ENCODE measurements around the gene DMRTB1. TPM values are rescaled to one million over a fixed set of nuclear protein-coding genes. Genes with fewer than 3 reads are reported as not detected.

Gene DMRTB1
- polyA plus RNA-seq, 3 donors from 2014 or later = not detected

- no peak for DNase-seq
- Mint-ChIP-seq H3K4me1 (peaks cover 0 to 10% of the 10 kb centered on the region in 2 donors), H3K27ac (no peak overlapping the region), H3K4me3 (no peak overlapping the region), H3K9me3 (no peaks in the 10 kb centered on the region), H3K36me3 (no peaks in the 10 kb centered on the region), H3K27me3 (ENCODE audit: low read depth in 3 of 3) (peaks cover 0 to 1% (median 0%) of the 10 kb centered on the region in 3 donors)
These were observed 3.7 kb downstream of the DMRTB1 start for GRCh38 chr1:53462769-53463501.

- Mint-ChIP-seq H3K27me3 (ENCODE audit: low read depth in 3 of 3) (peaks cover 0 to 1% (median 0%) of the 10 kb centered on the region in 3 donors), H3K27ac (no peak overlapping the region), H3K36me3 (no peaks in the 10 kb centered on the region), H3K4me3 (no peak overlapping the region), H3K9me3 (no peaks in the 10 kb centered on the region), H3K4me1 (peaks cover 0 to 10% of the 10 kb centered on the region in 2 donors)
- DNase-seq = no peak
These were observed 5.0 kb downstream of the DMRTB1 start for GRCh38 chr1:53463961-53464899.

- Mint-ChIP-seq H3K9me3 (no peaks in the 10 kb centered on the region), H3K4me1 (peaks cover 0 to 10% of the 10 kb centered on the region in 2 donors), H3K36me3 (no peaks in the 10 kb centered on the region), H3K4me3 (no peak overlapping the region), H3K27me3 (ENCODE audit: low read depth in 3 of 3) (peaks cover 0 to 1% (median 0%) of the 10 kb centered on the region in 3 donors), H3K27ac (no peak overlapping the region)
- DNase-seq = no peak
These were observed 6.1 kb downstream of the DMRTB1 start for GRCh38 chr1:53465023-53465957.

- H3K4me3 Mint-ChIP-seq = no peak overlapping the region
- DNase-seq = no peak
- H3K9me3 Mint-ChIP-seq = no peaks in the 10 kb centered on the region
- H3K36me3 Mint-ChIP-seq = no peaks in the 10 kb centered on the region
- H3K27me3 Mint-ChIP-seq (ENCODE audit: low read depth in 3 of 3) = peaks cover 0 to 2% (median 0%) of the 10 kb centered on the region in 3 donors
- H3K4me1 Mint-ChIP-seq = peaks cover 0 to 10% of the 10 kb centered on the region in 2 donors
- H3K27ac Mint-ChIP-seq = no peak overlapping the region
These were observed 8.2 kb downstream of the DMRTB1 start for GRCh38 chr1:53467391-53467790.

GRCh38 chr1:53468374-53468773 lies 9.2 kb downstream of the DMRTB1 start:
- H3K4me3 Mint-ChIP-seq = no peak overlapping the region
- H3K27ac Mint-ChIP-seq = no peak overlapping the region
- H3K36me3 Mint-ChIP-seq = no peaks in the 10 kb centered on the region
- DNase-seq = no peak
- no peaks in the 10 kb centered on the region for H3K9me3 Mint-ChIP-seq
- H3K4me1 Mint-ChIP-seq = peaks cover 0 to 10% of the 10 kb centered on the region in 2 donors
- H3K27me3 Mint-ChIP-seq (ENCODE audit: low read depth in 3 of 3) = peaks cover 0 to 2% (median 0%) of the 10 kb centered on the region in 3 donors

GRCh38 chr1:53469373-53469772 lies 10.2 kb downstream of the DMRTB1 start:
- H3K4me1 Mint-ChIP-seq = peaks cover 0 to 10% of the 10 kb centered on the region in 2 donors
- no peak overlapping the region for H3K27ac Mint-ChIP-seq
- H3K27me3 Mint-ChIP-seq (ENCODE audit: low read depth in 3 of 3) = peaks cover 0 to 2% (median 0%) of the 10 kb centered on the region in 3 donors
- no peaks in the 10 kb centered on the region for H3K9me3 Mint-ChIP-seq
- H3K36me3 Mint-ChIP-seq = no peaks in the 10 kb centered on the region
- DNase-seq = no peak
- no peak overlapping the region for H3K4me3 Mint-ChIP-seq

GRCh38 chr1:53470155-53470554 lies 11.0 kb downstream of the DMRTB1 start:
- peaks cover 0 to 2% (median 0%) of the 10 kb centered on the region in 3 donors for H3K27me3 Mint-ChIP-seq (ENCODE audit: low read depth in 3 of 3)
- H3K4me3 Mint-ChIP-seq = no peak overlapping the region
- peaks cover 0 to 6% of the 10 kb centered on the region in 2 donors for H3K4me1 Mint-ChIP-seq
- H3K36me3 Mint-ChIP-seq = no peaks in the 10 kb centered on the region
- DNase-seq = no peak
- H3K9me3 Mint-ChIP-seq = no peaks in the 10 kb centered on the region
- H3K27ac Mint-ChIP-seq = no peak overlapping the region

GRCh38 chr1:53470584-53470983 lies 11.4 kb downstream of the DMRTB1 start:
- Mint-ChIP-seq H3K27me3 (ENCODE audit: low read depth in 3 of 3) (peaks cover 0 to 2% (median 0%) of the 10 kb centered on the region in 3 donors), H3K27ac (no peak overlapping the region), H3K4me1 (peaks cover 0 to 2% of the 10 kb centered on the region in 2 donors), H3K9me3 (no peaks in the 10 kb centered on the region), H3K36me3 (no peaks in the 10 kb centered on the region), H3K4me3 (no peak overlapping the region)
- no peak for DNase-seq

- DNase-seq = no peak
- Mint-ChIP-seq H3K36me3 (no peaks in the 10 kb centered on the region), H3K4me1 (no peaks in the 10 kb centered on the region), H3K27ac (no peak overlapping the region), H3K4me3 (no peak overlapping the region), H3K27me3 (ENCODE audit: low read depth in 3 of 3) (peaks cover 0 to 5% (median 0%) of the 10 kb centered on the region in 3 donors), H3K9me3 (no peaks in the 10 kb centered on the region)
These were observed 11.8 kb downstream of the DMRTB1 start for GRCh38 chr1:53471000-53471399.

- no peaks in the 10 kb centered on the region for H3K36me3 Mint-ChIP-seq
- H3K9me3 Mint-ChIP-seq = no peaks in the 10 kb centered on the region
- no peak for DNase-seq
- no peak overlapping the region for H3K4me3 Mint-ChIP-seq
- no peaks in the 10 kb centered on the region for H3K4me1 Mint-ChIP-seq
- no peak overlapping the region for H3K27ac Mint-ChIP-seq
- peaks cover 0 to 7% (median 2%) of the 10 kb centered on the region in 3 donors for H3K27me3 Mint-ChIP-seq (ENCODE audit: low read depth in 3 of 3)
These were observed 14.3 kb downstream of the DMRTB1 start for GRCh38 chr1:53473463-53473862.

- no peak for DNase-seq
- no peak overlapping the region for H3K4me3 Mint-ChIP-seq
- H3K27me3 Mint-ChIP-seq (ENCODE audit: low read depth in 3 of 3) = peaks cover 3 to 7% (median 6%) of the 10 kb centered on the region in 3 donors
- H3K27ac Mint-ChIP-seq = no peak overlapping the region
- H3K36me3 Mint-ChIP-seq = no peaks in the 10 kb centered on the region
- H3K9me3 Mint-ChIP-seq = no peaks in the 10 kb centered on the region
- H3K4me1 Mint-ChIP-seq = no peaks in the 10 kb centered on the region
These were observed 16.5 kb downstream of the DMRTB1 start for GRCh38 chr1:53475664-53476063.

GRCh38 chr1:53476579-53476978 lies 17.4 kb downstream of the DMRTB1 start:
- no peaks in the 10 kb centered on the region for H3K36me3 Mint-ChIP-seq
- peaks cover 3 to 7% (median 6%) of the 10 kb centered on the region in 3 donors for H3K27me3 Mint-ChIP-seq (ENCODE audit: low read depth in 3 of 3)
- no peak for DNase-seq
- no peak overlapping the region for H3K27ac Mint-ChIP-seq
- no peaks in the 10 kb centered on the region for H3K4me1 Mint-ChIP-seq
- H3K9me3 Mint-ChIP-seq = no peaks in the 10 kb centered on the region
- no peak overlapping the region for H3K4me3 Mint-ChIP-seq
